ENCODE results near the gene KLHDC7A.

GRCh38 chr1:18443587-18444520, 36.9 kb upstream of the KLHDC7A start:
- TF ChIP-seq TAF1 (IDR thresholded peaks at IDR 0.05; ENCODE audit: borderline replicate concordance, low read depth, low read length) (no peak), POLR2A (IDR thresholded peaks at IDR 0.05; ENCODE audit: low read depth, low read length) (no peak)
